HG03575 (cell line): Measurements from ENCODE around the gene CDC27.
"Not testable (repeated sequence)": the region's sequence is repeated elsewhere in the genome, so short reads cannot be mapped to it uniquely, and the experiment has no call there.

Experiments used
- ATAC-seq: cut with Tn5 transposase; IDR thresholded peaks from one replicate; pipeline ENCODE4 v1.9.1; 2021; ENCODE audit not compliant: unreplicated experiment, insufficient number of reproducible peaks, low FRiP score; ENCODE audit errors: extremely low read depth

The CDC27 gene

DNA sequence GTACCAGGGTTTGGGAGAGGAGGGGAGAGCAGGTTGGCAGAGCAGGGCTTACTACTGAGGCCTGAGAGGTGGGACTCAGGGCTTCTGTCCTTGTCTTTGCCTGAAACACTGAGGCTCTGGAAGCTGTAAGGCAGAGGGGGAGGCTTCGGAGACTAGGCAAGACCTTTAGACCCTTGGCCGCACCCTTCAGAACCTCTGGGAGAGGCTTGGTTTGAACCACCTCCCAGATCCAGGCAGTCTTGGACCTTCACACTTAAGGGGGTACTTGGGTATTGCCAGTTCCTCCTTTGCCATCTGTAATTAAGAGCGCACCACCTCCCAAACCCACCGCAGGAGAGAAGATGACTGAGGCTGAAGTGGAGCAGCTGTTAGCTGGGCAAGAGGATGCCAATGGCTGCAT is 33.0 kb upstream of the CDC27 start:
- ATAC-seq = no peak

GRCh38 chr17:47221154-47221553 is 32.1 kb upstream of the CDC27 start:
- no peak for ATAC-seq

- ATAC-seq = no peak
Measured at GRCh38 chr17:47220531-47220999, 31.5 kb upstream of the CDC27 start.

DNA sequence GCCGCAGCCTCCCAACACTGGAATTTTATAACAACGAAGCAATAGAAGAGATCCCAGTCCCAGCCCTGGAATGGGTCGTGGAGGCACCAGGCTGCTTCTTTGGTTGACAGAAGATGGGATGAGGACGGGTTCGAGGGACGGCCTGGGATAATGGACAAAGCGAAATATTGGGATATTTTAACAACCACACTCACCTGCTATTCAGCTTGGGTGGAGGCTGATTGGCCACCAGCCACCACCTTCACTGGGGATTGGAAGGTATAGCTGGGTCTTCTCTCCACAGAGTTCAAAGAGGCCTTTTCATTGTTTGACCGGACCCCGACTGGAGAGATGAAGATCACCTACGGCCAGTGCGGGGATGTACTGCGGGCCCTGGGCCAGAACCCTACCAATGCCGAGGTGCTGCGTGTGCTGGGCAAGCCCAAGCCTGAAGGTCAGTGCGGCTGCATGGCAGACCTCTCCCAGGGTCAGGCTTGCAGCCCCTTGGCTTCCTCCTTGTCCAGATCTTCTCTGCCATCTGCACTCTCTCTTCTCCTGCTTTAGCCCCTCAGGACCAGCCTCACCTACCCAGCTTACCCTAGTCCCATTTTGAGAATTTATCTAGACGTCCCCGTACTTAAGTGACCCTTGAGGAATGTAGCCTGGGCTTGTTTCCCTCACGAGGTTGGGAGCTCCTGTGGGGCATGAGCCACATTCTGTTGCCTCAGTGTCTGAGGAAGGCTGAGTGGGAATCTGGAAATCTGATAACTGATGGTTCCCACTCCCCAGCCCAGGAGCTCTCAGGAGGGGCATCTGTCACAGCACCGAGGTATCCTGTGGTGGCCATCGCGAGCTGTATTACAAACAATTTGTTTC is 30.8 kb upstream of the CDC27 start:
- no peak for ATAC-seq

GRCh38 chr17:47218896-47219430 is 29.9 kb upstream of the CDC27 start:
- no peak for ATAC-seq

GRCh38 chr17:47217279-47217678 is 28.2 kb upstream of the CDC27 start:
- not testable (repeated sequence) for ATAC-seq

- not testable (repeated sequence) for ATAC-seq
Measured at GRCh38 chr17:47216821-47217220, 27.7 kb upstream of the CDC27 start.

- ATAC-seq = no peak
Measured at GRCh38 chr17:47214931-47215330, 25.8 kb upstream of the CDC27 start.

DNA sequence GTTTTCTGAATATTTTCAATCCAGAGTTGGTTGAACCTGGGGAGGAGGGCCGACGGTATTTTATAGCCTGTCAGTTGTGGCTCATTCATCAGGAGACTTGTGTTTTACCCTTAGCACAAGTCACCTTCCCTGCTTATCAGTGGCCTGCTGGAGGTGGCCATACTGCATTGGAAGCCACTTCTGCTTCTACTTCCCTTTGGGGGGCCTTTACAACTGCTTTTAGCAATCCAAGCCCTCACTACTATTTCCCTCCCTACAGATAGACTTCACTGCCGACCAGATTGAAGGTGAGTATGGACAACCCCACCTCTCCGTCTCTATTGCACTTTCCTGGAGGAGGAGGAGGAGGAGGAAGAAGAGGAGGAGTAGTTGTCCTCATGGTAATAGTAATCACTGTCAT is 24.4 kb upstream of the CDC27 start:
- no peak for ATAC-seq

DNA sequence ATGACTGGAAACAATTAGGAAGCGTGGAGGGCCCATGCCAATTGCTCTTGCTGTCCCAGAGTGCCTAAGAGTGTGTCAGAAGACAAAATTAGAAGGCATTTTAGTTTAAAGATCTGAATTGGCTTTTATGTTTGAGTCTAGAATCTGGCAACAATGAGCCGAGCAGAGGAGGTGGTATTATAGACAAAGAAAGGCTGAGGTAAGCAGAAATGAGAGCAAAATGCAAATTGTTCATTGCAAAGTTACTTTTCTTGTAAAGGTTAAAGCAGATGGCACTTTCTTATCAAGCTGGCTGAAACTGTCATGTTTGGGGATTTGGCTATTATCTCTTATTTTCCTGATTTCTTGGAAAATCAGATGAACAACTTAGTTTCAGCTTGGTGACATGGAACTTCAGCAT is 23.4 kb upstream of the CDC27 start:
- ATAC-seq = no peak

- ATAC-seq = no peak
Measured at GRCh38 chr17:47210779-47211178, 21.7 kb upstream of the CDC27 start.

DNA sequence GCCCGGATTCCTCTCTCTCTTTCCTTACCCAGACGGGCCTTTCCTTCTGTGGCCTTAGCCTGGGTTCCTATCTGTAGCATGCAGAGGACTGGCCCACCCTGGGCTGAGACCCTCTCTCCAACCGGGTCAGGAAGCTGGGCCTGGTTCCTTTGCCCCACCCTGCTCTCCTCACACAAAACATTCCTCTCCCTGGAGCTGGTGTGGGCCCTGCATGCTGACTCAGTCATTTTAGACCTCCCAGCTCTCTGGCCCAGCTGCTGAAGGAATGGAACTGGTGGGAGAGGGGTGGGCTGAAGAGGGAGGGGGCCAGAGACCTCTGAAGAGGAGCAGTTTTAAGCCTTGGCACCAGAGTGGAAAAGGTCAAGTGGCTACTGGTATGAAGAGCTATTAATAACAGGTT is 21.0 kb upstream of the CDC27 start:
- ATAC-seq = no peak

DNA sequence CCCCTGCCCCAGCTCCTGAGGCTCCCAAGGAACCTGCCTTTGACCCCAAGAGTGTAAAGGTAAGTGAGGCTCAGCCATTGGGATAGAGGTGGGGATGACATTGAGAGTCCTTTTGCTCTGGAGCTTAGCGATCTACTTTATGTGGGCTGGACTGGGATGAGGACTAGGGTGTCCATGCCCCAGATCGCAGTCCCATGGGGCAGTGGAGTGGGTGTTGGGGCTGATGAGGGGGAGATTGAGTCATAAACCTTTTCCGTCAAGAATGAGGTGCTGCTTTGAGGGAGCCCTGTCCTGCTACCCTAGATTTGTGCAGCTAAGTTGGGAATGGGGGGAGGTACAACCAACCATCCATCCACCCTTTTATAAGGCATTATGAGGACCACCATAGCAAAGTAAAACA is 20.4 kb upstream of the CDC27 start:
- ATAC-seq = no peak

- ATAC-seq = no peak
Measured at GRCh38 chr17:47208744-47209488, 19.8 kb upstream of the CDC27 start, which contains the start of gene MYL4. TSS of gene MYL4 (plus strand) at chr17:47209348. CDS start at chr17:47209423, 75 bp downstream.

DNA sequence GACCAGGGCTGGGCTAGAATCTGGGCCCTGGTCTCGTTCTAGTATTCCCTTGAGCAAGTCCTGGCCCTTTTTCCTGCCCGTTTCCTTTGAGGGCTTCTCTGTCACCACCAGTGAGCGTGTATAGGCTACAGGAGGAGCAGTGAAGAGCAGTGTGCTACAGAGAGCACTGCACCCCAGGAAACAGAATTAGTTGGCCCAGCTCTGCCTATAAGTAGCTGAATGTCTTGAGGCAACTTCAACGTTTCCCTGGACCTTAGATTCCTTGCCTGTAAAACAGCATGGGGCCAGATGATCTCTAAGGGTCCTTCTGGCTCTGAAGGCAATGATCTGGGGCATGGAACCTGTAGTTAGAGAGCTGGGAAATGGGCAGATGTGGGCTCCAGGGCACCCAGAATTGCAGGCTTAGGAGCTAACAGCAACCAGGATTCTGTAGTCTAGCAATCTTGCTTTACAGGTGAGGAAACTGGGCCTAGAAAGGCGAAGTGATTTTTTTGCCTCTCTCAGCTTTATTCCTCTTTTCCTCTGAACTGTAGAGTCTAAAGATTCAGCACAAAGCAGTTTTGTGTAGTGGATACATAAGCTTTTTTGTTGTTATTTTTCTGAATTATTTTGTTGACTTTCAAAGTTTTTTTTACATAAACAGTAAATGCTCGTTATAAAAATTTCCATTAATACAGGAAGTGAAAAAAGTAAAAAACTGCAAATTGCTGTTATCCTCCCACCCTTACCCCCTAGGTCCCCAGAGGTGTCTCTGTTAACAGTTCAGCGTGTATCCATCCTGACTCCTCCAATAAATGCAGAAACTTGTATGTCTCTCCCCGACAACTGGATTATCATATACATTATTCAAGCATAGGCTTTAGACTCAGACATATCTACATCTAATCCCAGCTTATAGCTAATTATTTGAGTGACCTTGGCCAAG is 18.3 kb upstream of the CDC27 start:
- ATAC-seq = no peak

GRCh38 chr17:47205419-47205963 is 16.4 kb upstream of the CDC27 start:
- no peak for ATAC-seq

- no peak for ATAC-seq
Measured at GRCh38 chr17:47204722-47205418, 15.8 kb upstream of the CDC27 start.
